ENCODE results near the gene DLGAP4. TPM values are rescaled to one million over a fixed set of nuclear protein-coding genes. Genes with fewer than 3 reads are reported as not detected.
A peak's percentile ranks its signal among the peaks of the same experiment; 100 is the strongest.

DLGAP4 gene
- total and polyA plus RNA-seq, 2 of the 13 experiments (the other 11 are each of a cell fraction or from before 2014, with no cell fraction given): 15.2 to 26.7 TPM

- TF ChIP-seq ZNF281 (CRISPR knock-in tag; IDR thresholded peaks at IDR 0.05; ENCODE audit: borderline replicate concordance) (no peak), PRDM10 (CRISPR knock-in tag; IDR thresholded peaks at IDR 0.05; ENCODE audit: low read depth) (0 out of 2 replicates have a peak, but pooled peaks have one; percentile 24), ZNF18 (CRISPR knock-in tag; IDR thresholded peaks at IDR 0.05; ENCODE audit: insufficient replicate concordance) (no peak), ARID2 (CRISPR knock-in tag; IDR thresholded peaks at IDR 0.05; ENCODE audit: borderline replicate concordance) (no peak), ZNF703 (CRISPR knock-in tag; IDR thresholded peaks at IDR 0.05; ENCODE audit: borderline replicate concordance) (no peak), ZNF607 (CRISPR knock-in tag; IDR thresholded peaks at IDR 0.05; ENCODE audit: borderline replicate concordance) (no peak), MATR3 (CRISPR knock-in tag; IDR thresholded peaks at IDR 0.05) (no peak), HHEX (CRISPR knock-in tag; IDR thresholded peaks at IDR 0.05) (no peak), KAT2B (IDR thresholded peaks at IDR 0.05; ENCODE audit: borderline replicate concordance, low read depth, low read length) (no peak), E2F2 (CRISPR knock-in tag; IDR thresholded peaks at IDR 0.05; ENCODE audit: borderline replicate concordance) (no peak), MED1 (CRISPR knock-in tag; IDR thresholded peaks at IDR 0.05) (no peak), CBX5 (CRISPR knock-in tag; IDR thresholded peaks at IDR 0.05; ENCODE audit: borderline replicate concordance) (no peak), NCOA1 (CRISPR knock-in tag; IDR thresholded peaks at IDR 0.05) (no peak), ZNF510 (CRISPR knock-in tag; IDR thresholded peaks at IDR 0.05; ENCODE audit: low read depth) (no peak), ZNF550 (CRISPR knock-in tag; IDR thresholded peaks at IDR 0.05; ENCODE audit: borderline replicate concordance) (no peak), PITX1 (CRISPR knock-in tag; IDR thresholded peaks at IDR 0.05) (no peak), ZSCAN9 (CRISPR knock-in tag; IDR thresholded peaks at IDR 0.05; ENCODE audit: borderline replicate concordance) (no peak)
Observed at GRCh38 chr20:36472637-36473090, 166.5 kb downstream of the DLGAP4 start (continued).

All from HepG2 (cell line).